Measurements from ENCODE around the gene CLEC14A. TPM values are rescaled to one million over a fixed set of nuclear protein-coding genes. Genes with fewer than 3 reads are reported as not detected.
A peak's percentile ranks its signal among the peaks of the same experiment; 100 is the strongest.

CLEC14A gene
- polyA plus RNA-seq, 1 donor (not counting 4 experiments of a cell fraction or from before 2014, with no cell fraction given): not detected

GRCh38 chr14:38207377-38207735, 48.5 kb downstream of the CLEC14A start:
- H3K27me3 ChIP-seq (ENCODE audit: control insufficient read depth, extremely low read depth, insufficient read depth, low read length): peaks cover 50% of the 10 kb centered on the region

DNA sequence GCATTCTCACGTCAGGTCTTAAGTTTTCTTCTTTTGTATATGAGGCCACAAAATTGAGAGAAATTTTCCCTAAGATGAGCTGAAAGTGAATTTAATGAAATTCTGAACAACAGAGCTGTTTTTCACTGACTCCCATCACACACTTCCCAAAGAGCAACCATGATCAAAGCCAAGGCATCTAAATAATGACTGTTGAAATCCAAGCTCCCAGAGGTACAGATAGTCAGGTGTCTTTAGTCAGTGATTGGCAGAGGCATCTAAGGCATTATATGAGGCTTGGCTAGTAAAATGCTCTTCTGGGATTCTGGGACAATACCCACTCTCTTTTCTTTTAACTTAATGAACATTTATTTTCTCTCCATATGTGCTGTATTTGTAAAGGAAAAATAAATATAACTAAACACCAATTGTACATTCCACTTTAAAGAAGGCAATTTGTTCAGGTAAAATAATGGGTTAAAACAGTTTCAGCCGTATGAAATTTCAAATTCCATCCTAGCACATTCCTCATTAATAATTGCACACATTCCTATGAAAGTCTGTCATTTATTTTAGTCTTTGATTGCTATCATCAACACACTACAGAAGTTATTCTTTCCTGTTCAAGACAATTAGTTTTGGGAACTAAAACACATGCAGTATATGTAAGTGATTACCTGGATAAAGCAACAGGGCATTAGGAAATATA, 49.1 kb downstream of the CLEC14A start:
- Histone ChIP-seq H4K20me1 (ENCODE audit: control insufficient read depth, extremely low read depth, insufficient read depth, low read length) (peaks cover 2% of the 10 kb centered on the region), H3K4me3 (ENCODE audit: control insufficient read depth in 2 of 3, extremely low read depth in 1 of 3, insufficient read depth in 2 of 3, low read depth in 1 of 3, low read length in 3 of 3) (no peak overlapping the region), H2AFZ (ENCODE audit: control insufficient read depth, low read length) (no peak overlapping the region), H3K9me3 (ENCODE audit: control insufficient read depth, low read depth, low read length) (peaks cover 7% of the 10 kb centered on the region), H3K9me1 (ENCODE audit: control insufficient read depth, extremely low read depth, insufficient read depth, low read length) (no peaks in the 10 kb centered on the region), H3K79me2 (ENCODE audit: control insufficient read depth, insufficient read depth, low read length) (no peaks in the 10 kb centered on the region), H3K27me3 (ENCODE audit: control insufficient read depth, extremely low read depth, insufficient read depth, low read length) (peaks cover 50% of the 10 kb centered on the region), H3K4me2 (ENCODE audit: control insufficient read depth, extremely low read depth, insufficient read depth, low read depth, low read length) (no peak overlapping the region), H3K36me3 (ENCODE audit: control insufficient read depth in 2 of 2, extremely low read depth in 1 of 2, insufficient read depth in 2 of 2, low read length in 2 of 2) (no peaks in the 10 kb centered on the region), H3K4me1 (ENCODE audit: control insufficient read depth, extremely low read depth, insufficient read depth, low read length) (peaks cover 20% of the 10 kb centered on the region), H3K9ac (ENCODE audit: control insufficient read depth, extremely low read depth, insufficient read depth, low read length) (no peak overlapping the region), H3K27ac (ENCODE audit: control insufficient read depth, insufficient read depth, low read length) (no peak overlapping the region)
- DNase-seq (ENCODE audit: low read depth, low spot score) (no peak), FAIRE-seq (no peak)
- dilution Hi-C loops (cut with MboI; ENCODE audit: extremely low pct_ligation_motif_present, low sequenced_read_pairs): no loop called here
- TF ChIP-seq CTCF (optimal IDR thresholded peaks at IDR 0.05 in 1 of 3, IDR thresholded peaks at IDR 0.05 in 1 of 3, conservative IDR thresholded peaks at IDR 0.05 in 1 of 3; ENCODE audit: extremely low read depth in 1 of 3, insufficient read depth in 2 of 3, low read length in 3 of 3) (no peak), EZH2 (IDR thresholded peaks at IDR 0.05; ENCODE audit: low read length) (no peak)

More at GRCh38 chr14:38207377-38207735, 48.5 kb downstream of the CLEC14A start:
- DNase-seq (ENCODE audit: low read depth, low spot score) (no peak), FAIRE-seq (no peak)
- no peaks in the 10 kb centered on the region for H3K36me3 ChIP-seq (ENCODE audit: control insufficient read depth in 2 of 2, extremely low read depth in 1 of 2, insufficient read depth in 2 of 2, low read length in 2 of 2)
- no peak overlapping the region for H3K27ac ChIP-seq (ENCODE audit: control insufficient read depth, insufficient read depth, low read length)
- no peaks in the 10 kb centered on the region for H3K9me1 ChIP-seq (ENCODE audit: control insufficient read depth, extremely low read depth, insufficient read depth, low read length)
- H3K4me3 ChIP-seq (ENCODE audit: control insufficient read depth in 2 of 3, extremely low read depth in 1 of 3, insufficient read depth in 2 of 3, low read depth in 1 of 3, low read length in 3 of 3): peak overlapping the region in 1 of 3 experiments; percentile 64
- no peak overlapping the region for H3K9ac ChIP-seq (ENCODE audit: control insufficient read depth, extremely low read depth, insufficient read depth, low read length)
- H4K20me1 ChIP-seq (ENCODE audit: control insufficient read depth, extremely low read depth, insufficient read depth, low read length): peaks cover 2% of the 10 kb centered on the region
- H2AFZ ChIP-seq (ENCODE audit: control insufficient read depth, low read length): no peak overlapping the region
- peak overlapping the region; percentile 86 for H3K4me2 ChIP-seq (ENCODE audit: control insufficient read depth, extremely low read depth, insufficient read depth, low read depth, low read length)
- no peak for TF ChIP-seq CTCF (optimal IDR thresholded peaks at IDR 0.05 in 1 of 3, IDR thresholded peaks at IDR 0.05 in 1 of 3, conservative IDR thresholded peaks at IDR 0.05 in 1 of 3; ENCODE audit: extremely low read depth in 1 of 3, insufficient read depth in 2 of 3, low read length in 3 of 3)
- peak; percentile 20 for TF ChIP-seq EZH2 (IDR thresholded peaks at IDR 0.05; ENCODE audit: low read length)
- dilution Hi-C loops (cut with MboI; ENCODE audit: extremely low pct_ligation_motif_present, low sequenced_read_pairs): no loop called here
- H3K79me2 ChIP-seq (ENCODE audit: control insufficient read depth, insufficient read depth, low read length): no peaks in the 10 kb centered on the region
- peaks cover 7% of the 10 kb centered on the region for H3K9me3 ChIP-seq (ENCODE audit: control insufficient read depth, low read depth, low read length)
- H3K4me1 ChIP-seq (ENCODE audit: control insufficient read depth, extremely low read depth, insufficient read depth, low read length): peaks cover 20% of the 10 kb centered on the region

Data from keratinocyte (primary cell).